GM12878 (cell line): ENCODE results near the gene ERCC5. TPM values are rescaled to one million over a fixed set of nuclear protein-coding genes. Genes with fewer than 3 reads are reported as not detected.

ENCODE experiments used
- SMAD5 ChIP-seq: IDR thresholded peaks from 2 replicates; pipeline ENCODE4 v1.6.1; 2016; ENCODE audit warnings: antibody characterized with exemption, low read depth
- polyA plus RNA-seq, 11 experiments: library from polyadenylated mRNA; depleted of rRNA in 4 of 11; unstranded in 6 of 11; stranded (reverse) in 5 of 11; fragments of >200 nt; fragmentation: Nextera tagmentation in 4 of 11; fragmentation: Illumina TruSeq in 1 of 11; extraction: Ambion mirVana in 4 of 11; extraction: Trizol in 1 of 11; gene quantifications; 1 replicate in 1 of 11; 2 replicates in 10 of 11; pipeline versions ENCODE4 v1.2.1 to v1.2.3, GENCODE V29; 2011 to 2016; ENCODE audit warnings: inconsistent platforms in 2 of 11, missing spikeins in 2 of 11, low read depth in 1 of 11
- total RNA-seq, 4 experiments: library from RNA; depleted of rRNA in 3 of 4; stranded (reverse); fragments of >200 nt in 3 of 4; fragmentation: Illumina TruSeq in 1 of 4; extraction: Trizol in 1 of 4; gene quantifications; 2 replicates each; pipeline versions ENCODE4 v1.2.1 to v1.2.3, GENCODE V29; 2013 to 2021
- TF ChIP-seq, protein P1 (sequence below): fragments of 450-650 bp; IDR thresholded peaks from 2 replicates; pipeline ENCODE4 v1.6.1; 2017; ENCODE audit warnings: mild to moderate bottlenecking, low read depth, inconsistent platforms; ENCODE audit not compliant: poor library complexity, severe bottlenecking
- TF ChIP-seq, protein P2 (sequence below): fragments of 450-650 bp; IDR thresholded peaks from 2 replicates; pipeline ENCODE4 v1.6.1; 2017; ENCODE audit warnings: borderline replicate concordance
- TF ChIP-seq, protein P3 (sequence below): IDR thresholded peaks from 2 replicates; pipeline ENCODE4 v1.6.1; 2012; ENCODE audit warnings: low read length, inconsistent platforms

Gene ERCC5
- total and polyA plus RNA-seq, 10 of the 15 experiments (the other 5 are each of a cell fraction or from before 2014, with no cell fraction given) = 11.7 to 59.2 (median 41.6) TPM

DNA sequence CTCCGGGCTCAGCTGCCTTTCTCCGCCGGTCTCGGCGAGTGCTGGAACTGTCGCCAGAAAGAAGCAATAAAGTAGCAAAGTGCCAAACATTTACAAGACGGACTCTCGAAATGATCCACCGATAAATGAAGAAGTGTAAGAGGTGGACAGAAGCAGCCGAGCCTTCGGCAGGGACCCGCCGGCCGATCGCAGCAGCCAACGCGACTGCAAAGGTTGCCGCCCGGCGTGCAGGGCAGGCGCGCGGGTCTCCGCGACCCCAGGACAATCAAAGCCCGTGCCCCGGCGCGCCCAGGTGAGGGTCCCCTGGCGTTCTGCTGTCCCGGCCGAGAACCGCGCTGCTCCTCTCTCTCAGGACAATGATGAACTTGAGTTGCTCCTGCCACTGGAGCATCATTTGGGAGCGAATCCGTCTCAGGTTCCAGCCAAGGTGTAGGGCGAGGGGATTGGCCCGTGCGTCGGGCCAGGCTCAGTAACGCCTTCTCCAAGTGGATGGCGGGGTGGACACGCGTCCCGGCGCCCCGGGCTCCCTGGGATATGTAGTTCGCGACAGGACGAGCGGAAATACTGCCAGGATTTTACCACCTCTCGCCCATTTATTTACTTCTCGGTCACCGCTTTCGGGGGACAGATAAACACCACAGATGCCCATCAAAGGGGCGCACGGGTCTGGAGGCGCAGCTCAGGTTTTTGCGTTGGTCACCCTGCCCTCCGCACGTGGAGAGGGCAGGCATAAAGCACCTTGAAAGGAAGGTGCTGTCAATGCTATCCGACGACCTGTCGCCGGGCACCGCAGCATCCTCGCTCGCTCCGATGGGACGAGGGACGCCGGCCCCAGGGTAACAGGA lies 47.0 kb upstream of the ERCC5 start, which contains the start of the genes BIVM and POGLUT2 (continued):
- TF ChIP-seq, protein P1, sequence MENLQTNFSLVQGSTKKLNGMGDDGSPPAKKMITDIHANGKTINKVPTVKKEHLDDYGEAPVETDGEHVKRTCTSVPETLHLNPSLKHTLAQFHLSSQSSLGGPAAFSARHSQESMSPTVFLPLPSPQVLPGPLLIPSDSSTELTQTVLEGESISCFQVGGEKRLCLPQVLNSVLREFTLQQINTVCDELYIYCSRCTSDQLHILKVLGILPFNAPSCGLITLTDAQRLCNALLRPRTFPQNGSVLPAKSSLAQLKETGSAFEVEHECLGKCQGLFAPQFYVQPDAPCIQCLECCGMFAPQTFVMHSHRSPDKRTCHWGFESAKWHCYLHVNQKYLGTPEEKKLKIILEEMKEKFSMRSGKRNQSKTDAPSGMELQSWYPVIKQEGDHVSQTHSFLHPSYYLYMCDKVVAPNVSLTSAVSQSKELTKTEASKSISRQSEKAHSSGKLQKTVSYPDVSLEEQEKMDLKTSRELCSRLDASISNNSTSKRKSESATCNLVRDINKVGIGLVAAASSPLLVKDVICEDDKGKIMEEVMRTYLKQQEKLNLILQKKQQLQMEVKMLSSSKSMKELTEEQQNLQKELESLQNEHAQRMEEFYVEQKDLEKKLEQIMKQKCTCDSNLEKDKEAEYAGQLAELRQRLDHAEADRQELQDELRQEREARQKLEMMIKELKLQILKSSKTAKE = no peak
- no peak for TF ChIP-seq SMAD5
- TF ChIP-seq, protein P2, sequence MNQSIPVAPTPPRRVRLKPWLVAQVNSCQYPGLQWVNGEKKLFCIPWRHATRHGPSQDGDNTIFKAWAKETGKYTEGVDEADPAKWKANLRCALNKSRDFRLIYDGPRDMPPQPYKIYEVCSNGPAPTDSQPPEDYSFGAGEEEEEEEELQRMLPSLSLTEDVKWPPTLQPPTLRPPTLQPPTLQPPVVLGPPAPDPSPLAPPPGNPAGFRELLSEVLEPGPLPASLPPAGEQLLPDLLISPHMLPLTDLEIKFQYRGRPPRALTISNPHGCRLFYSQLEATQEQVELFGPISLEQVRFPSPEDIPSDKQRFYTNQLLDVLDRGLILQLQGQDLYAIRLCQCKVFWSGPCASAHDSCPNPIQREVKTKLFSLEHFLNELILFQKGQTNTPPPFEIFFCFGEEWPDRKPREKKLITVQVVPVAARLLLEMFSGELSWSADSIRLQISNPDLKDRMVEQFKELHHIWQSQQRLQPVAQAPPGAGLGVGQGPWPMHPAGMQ = no peak
- TF ChIP-seq, protein P3, sequence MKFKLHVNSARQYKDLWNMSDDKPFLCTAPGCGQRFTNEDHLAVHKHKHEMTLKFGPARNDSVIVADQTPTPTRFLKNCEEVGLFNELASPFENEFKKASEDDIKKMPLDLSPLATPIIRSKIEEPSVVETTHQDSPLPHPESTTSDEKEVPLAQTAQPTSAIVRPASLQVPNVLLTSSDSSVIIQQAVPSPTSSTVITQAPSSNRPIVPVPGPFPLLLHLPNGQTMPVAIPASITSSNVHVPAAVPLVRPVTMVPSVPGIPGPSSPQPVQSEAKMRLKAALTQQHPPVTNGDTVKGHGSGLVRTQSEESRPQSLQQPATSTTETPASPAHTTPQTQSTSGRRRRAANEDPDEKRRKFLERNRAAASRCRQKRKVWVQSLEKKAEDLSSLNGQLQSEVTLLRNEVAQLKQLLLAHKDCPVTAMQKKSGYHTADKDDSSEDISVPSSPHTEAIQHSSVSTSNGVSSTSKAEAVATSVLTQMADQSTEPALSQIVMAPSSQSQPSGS = no peak
